Stimulated activated CD8-positive, alpha-beta memory T cell treated with anti-CD3 and anti-CD28 coated beads, Interleukin-2, amount 100 ng/mL, for 1 hour (primary cell): ENCODE data around the gene KAT6B.
A peak's percentile ranks its signal among the peaks of the same experiment; 100 is the strongest.

ENCODE experiments used
- DNase-seq, 2 donors: peaks; one replicate each; pipeline ENCODE4 v3.0.0-alpha.2; 2020; ENCODE audit warnings: low read depth in 2 of 2

The KAT6B gene

DNA sequence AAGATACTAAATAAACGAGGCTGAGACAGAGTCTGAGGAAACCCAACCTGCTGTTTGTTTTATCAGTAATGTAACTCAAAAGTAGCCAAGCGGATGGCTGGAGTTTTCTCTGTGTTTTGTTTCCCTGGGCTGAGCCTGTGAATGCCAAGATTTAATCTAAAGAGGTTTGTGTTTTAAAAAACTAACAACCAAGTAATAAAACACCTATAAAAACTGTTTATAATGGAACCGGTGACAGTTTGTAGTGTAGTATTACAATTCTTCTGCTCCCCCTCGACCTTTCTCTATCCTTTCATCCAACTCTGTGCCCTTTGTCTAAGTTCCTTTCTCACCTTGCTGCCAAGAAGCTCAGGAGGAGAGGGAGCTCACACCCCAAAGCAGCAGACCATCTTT is 2.6 kb upstream of the KAT6B start:
- no peak for DNase-seq

DNA sequence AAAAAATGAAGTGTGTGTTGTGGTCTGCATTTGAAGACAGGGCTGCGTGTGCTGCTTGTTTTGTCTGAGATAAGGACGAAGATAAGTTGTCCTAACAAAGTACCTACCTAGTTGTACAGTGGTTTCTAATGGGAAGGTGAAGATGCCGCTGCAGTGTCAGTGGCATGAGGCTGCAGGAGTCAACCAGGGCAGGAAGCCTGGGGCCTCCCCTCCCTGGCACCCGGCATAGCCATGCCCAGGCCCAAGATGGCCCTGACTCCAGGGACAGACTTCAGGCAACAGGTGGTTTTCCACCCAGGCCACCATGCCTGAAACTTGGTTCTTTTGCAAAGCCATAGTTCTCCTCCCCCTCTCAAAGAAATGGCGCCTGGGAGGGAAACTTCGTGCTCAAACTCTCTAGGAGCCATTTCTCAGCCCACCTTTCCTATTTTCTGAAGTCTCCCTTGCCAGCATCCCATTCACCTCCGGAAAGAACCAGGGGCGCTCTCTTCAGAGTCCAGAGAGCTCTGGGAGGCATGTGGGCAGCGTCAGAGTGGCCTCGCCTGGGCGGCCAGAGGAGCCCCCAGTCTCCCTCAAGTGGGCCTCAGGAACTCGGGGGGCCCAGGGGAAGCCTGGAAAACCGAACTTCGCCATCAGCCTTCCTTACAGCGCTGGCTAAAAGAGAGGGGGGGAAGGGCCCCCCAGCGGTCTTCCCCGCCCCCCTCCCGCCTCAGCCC is 2.1 kb upstream of the KAT6B start:
- peak in 1 of 2 donors; percentile 1 for DNase-seq

DNA sequence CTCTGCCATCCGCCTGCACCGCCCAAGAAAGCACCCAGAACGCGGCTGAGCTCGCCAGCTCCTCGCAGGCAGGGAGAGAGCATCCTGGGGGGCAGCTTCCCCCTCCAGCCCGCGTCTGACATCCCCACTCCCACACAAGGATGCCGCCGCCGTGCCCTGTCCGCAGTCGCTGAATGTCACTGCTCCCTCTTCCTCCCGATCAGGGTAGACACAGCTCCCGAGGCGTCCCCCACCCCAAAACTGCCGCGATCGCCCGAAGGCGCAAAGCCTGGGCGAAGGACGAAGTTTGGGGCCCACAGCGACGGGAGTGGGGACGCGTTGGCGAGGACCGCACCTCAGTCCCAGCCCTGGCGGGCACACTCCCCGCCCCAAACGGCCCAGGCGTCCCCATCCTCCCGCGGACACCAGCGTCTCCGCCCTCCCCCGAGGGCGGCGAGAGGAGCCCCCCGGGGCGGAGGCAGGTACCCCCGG is 1.5 kb upstream of the KAT6B start:
- DNase-seq: peak; percentile 20 to 21

DNA sequence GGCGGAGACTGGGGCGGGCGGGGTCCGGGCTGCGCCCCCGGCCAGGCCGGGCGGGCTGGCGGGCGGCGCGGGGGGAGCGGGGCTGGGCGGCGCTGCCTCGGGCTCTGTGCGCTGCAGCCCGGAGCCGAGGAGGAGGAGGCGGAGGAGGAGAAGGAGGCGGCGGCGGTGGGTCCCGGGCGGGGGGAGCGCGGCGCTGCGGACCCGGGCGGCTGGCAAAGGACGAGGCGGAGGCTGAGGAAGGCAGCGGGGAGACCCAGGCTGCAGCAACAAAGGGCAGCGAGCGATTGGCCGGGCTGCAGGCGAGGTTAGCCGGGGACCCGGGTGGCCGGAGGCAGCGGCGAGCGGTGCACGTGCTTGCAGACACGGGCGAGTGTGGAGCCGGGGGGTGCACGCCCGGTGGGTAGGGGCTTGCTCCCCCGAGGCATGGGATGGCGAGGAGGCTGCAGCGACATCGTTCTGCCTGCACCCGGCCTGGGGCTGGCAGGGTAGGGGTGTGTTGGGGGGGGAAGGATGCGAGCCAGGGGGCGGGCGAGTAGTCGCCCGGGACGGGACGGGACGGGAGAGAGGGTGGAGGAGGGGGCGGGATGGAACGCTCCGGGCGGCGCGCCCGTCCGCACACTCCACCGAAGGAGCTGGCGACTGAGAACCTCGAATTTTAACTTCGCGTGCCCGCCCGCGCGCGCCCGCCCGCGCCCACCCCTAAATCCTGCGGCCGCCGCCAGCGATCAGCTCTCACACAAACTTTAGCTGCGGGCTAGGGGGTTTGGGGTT is 844 bp upstream of the KAT6B start:
- peak in 1 of 2 donors; percentile 31 for DNase-seq

DNA sequence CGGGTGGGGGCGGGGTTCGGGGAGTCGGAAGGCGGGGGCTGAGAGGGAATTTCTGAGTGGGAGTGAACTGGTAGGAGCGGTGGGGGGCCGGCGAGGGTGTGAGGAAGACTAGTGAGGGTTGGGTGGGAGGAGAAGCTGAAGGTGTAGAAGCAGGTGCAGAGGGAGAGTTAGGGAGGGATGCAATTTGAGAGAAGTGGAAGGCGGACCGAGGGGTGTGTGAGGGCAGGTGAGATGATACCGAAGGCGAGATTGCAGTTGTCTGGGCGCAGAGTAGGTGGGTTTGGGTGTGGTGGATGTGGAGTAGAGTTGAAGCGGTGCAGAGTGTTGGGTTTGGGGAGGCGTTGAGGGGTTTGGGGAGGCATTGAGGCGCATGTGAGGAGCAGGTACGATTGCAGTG is 643 bp downstream of the KAT6B start:
- DNase-seq: no peak

DNA sequence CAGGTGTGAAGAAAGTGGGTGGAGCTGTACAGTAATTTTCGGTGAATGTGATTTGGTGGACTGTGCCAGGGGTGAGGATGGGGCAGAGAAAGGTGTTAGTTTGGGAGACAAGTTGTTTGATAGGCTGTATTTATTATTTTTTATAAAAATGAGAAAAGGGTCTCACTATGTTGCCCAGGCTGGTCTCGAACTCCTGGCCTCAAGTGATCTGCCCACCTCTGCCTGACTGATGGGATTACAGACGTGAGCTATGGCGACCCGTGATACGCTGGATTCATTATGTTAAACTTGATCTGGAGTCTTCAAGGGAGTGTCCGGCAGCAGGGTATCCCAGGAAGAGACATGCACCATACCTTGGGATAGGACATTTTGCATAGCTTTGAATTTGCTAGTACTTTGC is 1.3 kb downstream of the KAT6B start:
- DNase-seq: no peak

DNA sequence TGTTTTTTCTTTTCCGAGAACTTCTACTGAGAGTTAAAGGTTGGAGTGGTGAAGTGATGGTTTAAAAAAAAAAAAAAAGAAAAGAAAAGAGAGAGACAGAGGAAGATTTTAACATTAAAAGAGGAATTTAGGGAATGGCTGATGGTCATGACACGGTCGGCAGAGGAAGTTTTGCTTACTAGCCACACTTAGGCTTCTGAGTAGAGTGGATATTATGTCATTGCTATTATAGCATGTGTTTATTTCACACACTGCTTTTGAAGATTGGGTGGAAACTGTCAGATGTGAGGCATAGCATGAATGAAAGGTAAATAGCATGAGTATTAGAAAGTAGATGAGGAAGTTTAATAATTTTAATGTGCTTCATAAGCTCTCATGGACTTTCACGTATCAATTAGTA is 2.5 kb downstream of the KAT6B start:
- no peak for DNase-seq

DNA sequence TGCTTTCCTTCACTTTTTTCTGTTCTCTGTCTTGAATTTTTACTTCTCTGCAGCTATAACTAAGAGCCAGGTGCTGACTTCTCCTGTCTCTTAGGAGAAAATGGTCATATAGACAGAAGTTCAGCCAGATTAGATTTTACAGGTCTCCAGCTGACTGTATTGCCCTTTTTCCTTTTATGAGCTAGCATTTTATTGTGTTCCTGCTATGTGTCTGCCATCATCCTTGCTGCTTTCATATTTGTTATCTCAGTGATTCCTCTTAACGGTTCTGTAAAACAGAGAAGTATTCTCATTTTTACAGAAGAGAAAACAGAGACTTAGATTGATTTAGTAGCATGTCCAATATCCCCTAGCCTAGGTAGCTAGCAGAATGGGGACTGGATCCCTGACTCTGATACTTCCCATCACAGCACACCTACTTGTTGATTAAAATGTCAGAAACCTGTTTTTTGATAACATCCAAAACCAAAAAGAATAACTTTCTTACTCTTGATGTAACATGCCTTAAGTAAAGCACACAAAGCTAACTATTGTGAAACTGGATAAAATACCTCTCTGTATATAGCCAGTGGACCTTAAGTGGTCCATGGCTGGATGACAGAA is 5.2 kb downstream of the KAT6B start:
- no peak for DNase-seq

DNA sequence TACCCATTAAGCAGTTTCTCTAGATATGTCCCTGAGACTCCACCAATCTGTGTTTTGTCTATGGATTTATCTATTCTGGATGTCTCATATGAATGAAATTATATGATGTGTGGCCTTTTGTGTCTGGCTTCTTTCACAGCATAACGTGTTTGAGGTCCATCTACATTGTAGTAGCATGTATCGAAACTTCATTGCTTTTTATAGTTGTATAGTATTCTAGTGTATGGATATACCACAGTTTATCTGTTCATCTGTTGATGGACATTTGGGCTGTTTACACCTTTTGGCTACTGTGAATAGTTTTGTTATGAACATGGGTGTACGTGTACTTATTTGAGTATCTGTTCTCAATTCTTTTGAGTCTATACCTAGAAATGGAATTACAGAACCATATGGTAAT is 9.6 kb downstream of the KAT6B start:
- no peak for DNase-seq

DNA sequence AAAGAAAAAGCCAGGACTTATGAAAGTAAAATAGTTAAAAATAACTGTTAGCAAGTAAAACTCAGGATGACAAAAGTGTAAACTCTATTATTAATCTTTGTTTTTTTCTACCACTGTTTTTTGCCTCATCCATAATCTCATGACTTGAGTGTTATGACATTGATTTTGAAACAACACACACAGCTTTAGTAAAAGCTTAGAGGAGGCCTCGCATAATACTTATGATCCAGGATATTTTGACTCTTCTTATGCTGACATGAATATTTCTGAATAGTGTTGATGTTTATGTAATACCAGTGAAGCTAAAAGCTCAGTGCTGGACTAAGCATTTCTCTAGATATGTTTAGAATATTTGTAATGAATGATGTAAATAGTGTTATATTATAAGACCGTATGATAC is 10.5 kb downstream of the KAT6B start:
- DNase-seq: no peak

DNA sequence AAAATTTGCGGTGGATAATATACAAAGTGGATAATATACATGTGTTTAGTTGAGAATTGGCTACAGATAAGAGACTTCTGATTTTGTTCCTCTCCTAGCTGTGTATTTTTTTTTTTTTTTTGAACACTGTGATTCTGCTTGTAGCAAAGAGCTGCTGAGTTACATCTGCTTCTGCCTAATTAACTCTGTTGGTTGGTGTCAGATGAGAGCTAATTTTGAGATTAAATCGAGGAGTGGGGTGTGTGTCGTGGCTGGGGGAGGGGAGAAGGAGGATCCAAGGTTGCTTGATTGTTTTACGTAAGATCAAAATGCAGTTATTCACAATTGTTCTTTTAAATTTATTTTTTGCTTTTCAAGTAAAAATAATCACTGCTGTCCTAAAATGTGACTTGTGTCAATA is 11.3 kb downstream of the KAT6B start:
- DNase-seq: no peak

DNA sequence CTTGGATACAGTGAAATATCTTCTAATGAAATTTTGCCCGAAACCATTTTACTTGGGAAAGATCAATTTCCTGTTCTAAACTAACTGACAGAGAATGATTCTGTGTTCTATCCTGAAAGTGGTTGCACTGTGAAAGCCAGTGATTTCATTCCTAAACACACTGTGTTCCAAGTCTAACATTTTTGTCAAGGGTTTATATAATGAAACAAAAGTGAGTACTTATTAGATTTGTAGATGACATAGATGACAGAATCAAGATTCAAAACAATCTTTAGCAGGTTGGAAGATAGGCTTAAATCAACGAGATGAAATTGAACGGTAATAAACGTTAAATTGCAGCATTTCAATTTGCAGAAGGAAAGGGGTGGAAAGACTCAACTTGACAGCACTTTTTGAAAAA is 13.3 kb downstream of the KAT6B start:
- no peak for DNase-seq

DNA sequence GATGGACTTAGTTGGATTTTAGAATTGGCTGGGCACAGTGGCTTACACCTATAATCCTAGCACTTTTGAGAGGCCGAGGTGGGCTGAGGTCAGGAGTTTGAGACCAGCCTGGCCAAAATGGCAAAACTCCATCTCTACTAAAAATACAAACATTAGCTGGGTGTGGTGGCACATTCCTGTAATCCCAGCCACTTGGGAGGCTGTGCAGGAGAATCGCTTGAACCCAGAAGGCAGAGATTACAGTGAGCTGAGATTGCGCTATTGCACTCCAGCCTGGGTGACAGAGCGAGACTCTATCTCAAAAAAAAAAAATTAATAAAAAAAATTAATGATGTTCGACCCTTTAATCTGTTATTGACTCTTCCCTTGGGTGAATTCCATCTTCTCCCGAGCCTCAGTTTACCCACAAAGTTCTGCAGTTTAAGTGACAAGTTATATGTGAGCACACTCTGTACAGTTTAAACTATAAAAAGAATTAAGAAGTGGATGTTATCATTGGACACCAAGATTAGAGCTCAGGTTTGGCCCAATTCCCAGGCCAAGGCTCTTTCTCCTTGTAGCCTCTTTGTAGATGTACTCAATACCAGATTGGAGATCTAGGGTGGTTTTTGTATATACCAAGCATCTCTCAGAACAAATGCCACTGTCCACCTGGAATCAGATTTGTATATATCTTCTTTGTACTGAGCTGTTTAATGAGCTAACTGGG is 15.0 kb downstream of the KAT6B start:
- DNase-seq: no peak

DNA sequence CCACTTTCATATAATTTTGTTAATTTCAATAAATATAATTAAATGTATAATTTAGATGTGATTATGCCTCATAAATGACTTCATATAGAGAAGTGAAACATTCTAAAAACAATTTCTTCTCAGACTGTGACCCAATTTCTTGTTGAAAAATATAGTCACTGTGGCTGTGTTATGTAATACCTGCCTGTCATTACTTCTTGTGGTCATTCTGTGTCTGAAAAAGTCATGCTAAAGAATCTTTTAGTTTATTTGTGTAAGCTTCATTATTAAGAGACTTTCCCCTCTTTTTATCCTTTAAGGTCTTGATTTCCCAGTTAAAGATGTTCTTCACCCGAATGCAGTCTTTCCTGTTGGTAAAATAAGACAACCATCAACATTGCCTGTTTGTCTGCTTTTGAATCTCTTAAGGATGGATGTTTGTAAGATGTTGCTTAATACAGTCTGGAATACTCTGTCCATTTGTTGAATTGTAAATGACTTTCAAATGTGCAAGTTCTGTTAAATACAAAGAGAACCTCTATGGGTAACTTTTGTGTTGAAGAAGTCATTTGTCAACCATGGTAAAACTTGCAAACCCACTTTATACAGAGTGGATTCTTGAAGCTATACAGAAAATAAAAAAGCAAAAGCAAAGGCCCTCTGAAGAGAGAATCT is 16.0 kb downstream of the KAT6B start:
- no peak for DNase-seq

DNA sequence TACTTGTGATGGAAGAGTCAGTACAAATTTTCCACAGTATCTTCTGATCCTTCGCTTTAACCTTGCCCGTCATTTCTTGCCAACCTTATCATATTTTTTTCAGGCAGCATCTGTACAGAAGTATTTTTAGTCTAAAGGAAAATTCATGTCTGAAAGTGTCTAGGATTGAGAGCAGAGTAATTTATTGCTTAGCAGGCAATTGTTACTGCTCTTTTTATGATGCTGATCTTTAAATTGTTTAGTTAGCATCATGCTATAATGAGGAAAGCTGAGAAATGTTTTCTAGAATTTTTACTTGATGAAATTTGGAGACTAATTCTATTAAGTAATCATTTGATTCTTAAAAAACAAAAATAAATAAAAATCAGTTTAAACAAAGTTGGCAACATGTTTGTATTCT is 20.6 kb downstream of the KAT6B start:
- DNase-seq: no peak

DNA sequence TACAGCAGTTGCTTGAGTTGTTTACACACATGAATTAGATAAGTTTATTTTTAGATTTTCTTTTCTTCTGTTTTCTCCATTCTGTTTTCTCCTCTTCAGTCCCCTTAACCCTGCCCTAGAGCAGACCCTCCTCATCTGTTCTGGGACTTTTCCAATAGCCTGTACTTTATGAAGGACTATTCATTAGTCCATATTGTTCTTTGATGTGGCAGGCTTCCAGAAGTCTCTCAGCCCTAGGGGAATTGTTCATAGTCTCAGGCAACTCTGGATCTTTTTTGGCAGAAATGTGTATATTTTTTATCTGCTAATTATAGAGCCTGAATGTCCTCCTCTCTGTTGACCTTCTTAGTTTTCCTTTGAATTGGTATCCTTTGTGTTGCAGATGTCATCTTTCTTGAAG is 25.4 kb downstream of the KAT6B start:
- DNase-seq: no peak

DNA sequence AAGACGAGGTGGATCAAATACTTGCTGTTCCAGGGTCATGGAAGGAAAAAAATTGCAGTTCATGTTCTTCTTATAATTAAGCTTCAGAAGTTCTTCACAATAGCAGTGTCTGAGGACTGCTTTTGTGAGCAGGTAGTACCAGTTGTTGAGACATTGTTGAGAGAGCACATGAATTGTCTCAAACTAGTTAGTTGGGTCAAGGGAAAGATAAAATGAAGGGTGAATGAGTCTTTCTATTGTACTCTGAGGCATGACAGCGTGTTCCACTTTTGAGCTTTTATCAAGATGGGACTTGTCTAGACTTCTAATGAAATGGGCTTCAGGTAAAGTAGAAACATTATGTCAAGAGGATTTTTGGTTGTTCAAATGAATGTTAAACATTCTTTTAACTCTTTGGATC is 26.0 kb downstream of the KAT6B start:
- DNase-seq: no peak

DNA sequence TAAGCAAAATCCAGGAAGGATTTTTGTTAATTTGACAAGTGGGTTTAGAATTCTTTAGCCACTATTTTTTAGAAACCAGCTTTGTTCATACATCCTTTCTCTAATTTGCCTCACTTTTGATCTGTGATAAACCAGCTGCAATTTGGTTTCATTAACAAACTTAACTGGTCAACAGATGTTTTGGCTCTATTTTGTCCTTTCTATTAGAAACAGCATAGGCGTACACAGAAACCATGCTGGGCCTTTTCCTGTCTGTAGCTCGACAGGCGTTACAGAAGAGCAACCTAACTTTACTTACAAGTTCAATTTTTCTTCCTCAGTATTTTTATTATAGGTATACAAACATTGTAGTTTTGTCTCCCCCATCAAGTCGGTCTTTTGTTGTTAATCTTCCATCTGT is 28.2 kb downstream of the KAT6B start:
- DNase-seq: no peak

DNA sequence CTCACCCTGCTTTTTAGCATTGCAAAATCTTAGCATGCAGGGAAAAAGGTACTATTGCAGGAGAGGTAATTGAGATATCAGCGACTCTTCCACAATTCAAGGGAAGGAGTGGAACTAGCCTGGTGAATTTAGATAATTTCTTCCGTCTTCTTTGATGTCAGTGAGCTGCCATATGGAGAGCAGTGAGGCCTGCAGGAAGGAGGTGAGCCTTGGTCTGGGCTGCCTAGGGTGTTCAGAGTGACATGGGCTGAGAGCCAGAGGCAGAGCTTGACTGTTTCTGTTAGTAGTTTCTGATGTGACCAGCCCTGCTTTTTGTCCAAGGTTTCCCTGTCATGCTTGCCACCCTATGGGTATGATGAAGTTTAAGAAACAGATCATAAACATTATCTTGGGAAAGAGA is 28.6 kb downstream of the KAT6B start:
- DNase-seq: no peak

DNA sequence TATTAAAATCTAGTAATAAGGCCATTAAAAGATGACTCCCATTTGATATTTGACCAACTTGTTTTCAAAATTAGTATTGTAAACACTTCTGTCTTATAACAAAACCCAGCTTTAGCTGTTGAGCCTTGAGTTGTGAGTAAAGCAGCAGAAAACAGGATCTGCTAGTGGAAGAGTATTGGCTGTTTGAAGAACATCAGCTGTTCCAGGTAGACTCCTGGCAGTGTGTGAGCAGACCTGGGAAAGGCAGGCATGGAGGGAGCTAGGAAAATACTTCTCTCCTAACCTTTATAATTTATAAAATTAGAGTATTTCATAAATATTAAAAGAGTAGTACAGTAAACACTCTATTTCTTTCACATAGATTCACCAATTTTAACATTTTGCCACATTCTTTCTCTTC is 29.0 kb downstream of the KAT6B start:
- DNase-seq: no peak

DNA sequence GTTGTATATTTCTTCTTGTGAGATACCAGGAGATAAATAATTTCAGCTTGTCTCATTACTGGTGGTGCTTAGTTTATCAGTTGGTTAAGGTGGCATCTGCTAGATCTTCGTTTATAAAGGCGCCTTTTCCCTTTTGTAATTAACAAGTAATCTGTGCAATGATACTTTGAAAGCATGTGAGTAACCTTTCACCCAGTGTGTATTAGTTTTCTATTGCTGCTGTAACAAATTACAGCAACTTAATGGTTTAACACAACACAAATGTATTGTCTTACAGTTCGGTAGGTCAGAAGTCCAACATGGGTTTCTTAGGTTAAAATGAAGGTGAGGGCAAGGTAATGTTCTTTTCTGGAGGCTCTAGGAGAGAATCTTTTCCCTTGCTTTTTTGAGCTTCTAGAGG is 30.5 kb downstream of the KAT6B start:
- DNase-seq: no peak

DNA sequence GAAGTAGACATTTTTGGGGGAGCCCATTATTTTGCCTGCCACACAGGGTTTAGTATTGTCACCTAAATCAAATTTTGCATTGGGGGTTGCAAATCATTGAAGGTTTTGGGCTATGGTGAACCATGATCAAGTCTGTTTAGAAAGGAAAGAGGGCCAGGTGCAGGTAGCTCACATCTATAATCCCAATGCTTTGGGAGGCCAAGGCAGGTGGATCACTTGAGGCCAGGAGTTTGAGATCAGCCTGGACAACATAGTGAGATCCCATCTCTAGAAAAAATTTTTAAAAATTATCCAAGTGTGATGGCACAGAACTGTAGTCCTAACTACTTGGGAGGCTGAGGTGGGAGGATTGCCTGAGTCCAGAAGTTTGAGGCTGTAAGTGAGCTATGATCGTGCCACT is 31.2 kb downstream of the KAT6B start:
- no peak for DNase-seq
